ENCODE results near the gene FGF2.
"Not testable (repeated sequence)": the region's sequence is repeated elsewhere in the genome, so short reads cannot be mapped to it uniquely, and the experiment has no call there.

The FGF2 gene

DNA sequence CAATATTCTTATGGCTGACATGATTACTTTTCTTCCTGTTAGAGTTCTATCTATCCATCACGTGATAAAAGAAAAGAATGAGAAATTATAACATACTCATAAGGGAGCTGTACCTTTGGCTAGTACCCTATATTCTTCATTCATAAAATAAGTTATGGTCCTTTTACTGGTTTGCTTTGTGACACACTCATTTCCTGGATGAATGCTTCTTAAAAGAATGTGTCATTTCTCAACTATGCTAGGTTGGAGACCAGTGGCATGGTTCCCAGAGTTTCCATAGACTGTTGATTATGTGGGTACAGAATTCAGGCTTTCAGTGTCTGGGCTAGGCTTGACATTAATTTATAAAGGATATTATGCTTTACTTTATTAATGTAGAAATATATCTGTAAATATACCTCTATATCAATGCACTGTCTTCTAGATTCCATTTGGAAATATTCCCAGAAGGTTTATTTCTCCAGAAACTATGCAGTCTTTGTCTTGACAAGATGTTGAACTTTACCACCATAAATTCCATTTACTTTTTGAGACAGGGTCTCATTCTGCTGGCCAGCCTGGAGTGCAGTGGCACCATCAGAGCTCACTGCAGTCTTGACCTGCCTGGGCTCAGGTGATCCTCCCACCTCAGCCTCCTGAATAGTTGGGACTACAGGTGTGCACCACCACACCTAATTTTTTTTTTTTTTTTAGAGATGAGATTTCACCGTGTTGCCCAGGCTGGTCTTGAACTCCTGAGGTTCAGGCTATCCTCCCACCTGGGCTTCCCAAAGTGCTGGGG lies 71.9 kb downstream of the FGF2 start:
- no peak for DNase-seq

DNA sequence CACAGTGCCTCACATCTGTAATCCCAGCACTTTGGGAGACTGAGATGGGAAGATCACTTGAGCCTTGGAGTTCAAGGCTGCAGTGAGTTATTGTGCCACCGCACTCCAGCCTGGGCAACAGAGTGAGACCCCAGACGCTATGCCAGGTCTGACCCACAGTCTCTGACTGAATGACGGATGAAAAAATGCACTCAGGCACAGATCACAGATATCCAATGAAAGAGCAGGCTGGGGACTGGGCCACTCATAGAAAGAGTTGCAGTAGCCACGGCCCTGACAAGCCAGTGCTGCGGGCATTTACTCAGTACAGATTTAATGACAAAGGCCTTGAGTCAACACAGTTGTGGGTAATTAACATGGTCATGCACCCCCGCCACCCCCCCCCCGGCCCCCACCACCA lies 73.1 kb downstream of the FGF2 start:
- DNase-seq: no peak

DNA sequence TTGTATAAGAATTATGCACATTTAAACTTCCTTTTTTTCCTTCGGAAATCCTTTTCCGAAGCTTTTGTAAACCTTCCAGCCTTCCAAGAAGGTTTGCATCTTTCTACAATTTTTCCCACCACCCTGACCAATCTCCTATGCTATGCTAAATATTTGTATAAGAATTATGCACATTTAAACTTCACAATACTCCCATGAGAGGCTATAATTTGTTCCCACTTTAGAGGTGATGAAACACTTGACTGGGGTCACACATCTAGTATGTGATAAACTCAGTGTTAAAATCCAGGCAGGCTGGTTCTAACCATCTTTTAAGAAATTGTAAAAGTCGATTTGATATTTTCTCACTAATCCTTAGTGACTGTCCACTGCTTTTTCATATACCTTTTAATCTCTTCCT lies 73.7 kb downstream of the FGF2 start:
- no peak for DNase-seq

DNA sequence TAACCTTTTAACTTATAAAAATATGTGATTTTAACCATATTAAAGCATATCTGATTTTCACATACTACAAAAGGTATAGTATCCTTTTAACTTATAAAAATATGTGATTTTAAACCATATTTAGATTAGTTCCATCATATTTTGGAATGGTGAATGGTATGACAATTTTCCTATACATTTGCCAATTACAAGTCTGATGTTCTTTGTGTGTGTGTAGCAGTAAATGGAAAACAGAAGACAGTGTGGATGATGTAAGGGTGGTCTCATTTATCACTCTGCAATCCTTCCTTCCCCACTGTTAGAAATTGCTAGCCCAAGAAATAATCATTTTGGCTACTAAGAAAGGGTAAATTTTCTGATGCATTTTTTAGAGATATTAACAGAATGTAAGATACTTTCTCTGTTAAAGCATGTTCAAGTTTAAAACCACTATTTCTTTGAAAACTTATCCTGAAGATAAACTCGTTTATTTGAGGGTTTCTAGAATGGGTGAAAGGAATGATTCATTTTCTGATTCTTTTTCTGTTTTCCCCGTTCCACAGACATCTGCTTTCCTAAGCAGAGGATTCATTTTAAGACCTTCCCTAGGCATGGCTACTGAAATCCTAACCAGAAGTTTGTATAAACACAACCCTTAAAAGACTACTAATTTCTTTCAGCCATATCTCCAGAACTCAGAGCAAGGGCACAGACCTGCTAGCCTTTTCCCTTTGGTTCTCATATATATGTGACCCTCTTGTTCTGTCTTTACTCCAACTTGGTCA lies 74.8 kb downstream of the FGF2 start:
- no peak for DNase-seq

DNA sequence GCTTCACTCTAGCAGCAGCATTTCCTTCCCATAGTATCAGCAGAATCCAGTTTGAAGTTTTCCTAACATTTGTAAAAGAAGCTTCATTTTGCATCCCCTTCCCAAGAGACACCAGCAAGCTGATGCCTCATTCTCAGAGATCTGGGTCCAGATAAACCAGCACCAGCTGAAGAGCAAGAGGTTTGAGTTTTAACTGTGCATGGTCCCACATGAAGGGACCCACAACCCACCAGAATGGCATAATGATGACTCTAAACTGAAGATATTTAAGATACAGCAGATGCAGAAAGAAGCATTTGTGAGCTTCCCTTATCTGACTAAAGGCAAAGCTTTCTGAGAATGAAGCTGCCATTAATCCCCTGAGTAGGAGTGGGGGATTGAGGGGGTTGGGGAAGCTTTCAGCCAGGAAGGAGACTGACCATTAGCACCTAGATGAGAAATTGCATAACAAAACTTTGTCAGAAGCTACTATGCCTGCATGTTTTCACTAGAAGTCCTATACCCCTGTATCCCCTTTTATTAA lies 77.2 kb downstream of the FGF2 start:
- no peak for DNase-seq

DNA sequence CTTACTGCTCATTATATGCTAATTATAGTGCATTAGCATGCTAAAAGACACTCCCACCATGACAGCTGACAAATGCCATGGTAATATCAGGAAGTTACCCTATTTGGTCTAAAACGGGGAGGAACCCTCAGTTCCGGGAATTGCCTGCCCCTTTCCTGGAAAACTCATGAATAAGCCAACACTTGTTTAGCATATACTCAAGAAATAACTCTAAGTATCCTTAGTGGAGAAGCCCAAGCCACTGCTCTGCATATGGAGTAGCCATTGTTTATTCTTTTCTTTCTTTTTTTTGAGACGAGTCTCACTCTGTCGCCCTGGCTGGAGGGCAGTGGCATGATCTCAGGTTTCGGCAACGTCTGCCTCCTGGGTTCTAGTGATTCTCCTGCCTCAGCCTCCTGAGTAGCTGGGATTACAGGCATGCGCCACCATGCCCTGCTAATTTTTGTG lies 80.3 kb downstream of the FGF2 start:
- DNase-seq: no peak

DNA sequence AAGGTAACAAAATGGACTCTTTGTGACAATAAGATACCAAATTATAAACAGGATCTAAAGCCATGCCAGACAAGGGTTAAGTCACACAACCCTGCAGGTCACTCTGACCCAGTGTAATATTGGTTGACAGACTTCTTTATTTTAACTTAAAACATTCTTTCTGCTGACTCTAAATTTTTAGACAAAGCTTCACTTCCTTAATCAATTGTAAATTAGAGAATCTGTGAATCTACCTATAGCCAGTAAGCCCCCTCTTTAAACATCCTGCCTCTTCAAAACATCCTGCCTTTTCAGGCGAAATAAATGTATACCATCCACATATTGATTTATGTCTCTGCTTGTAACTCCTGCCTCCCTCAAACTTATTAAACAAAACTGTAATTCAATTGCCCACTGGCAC lies 81.6 kb downstream of the FGF2 start:
- DNase-seq: no peak

DNA sequence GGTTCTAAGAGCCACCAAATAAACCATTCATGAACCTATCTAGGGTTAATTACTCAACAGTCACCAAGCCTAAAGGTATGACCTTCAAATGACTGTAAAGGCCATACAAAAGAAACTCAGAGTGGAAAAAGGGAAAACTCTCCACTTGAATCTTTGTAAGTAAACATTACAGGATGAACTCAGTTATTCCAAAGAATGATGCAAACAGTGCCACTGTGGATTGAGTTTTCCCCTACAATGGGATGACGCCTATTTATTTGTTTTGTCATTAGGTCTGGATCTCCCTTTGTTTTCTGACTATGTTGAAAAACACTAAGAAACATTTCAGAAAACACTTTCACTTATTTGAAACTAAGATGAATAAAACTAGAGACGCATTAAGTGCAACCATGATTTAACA lies 83.1 kb downstream of the FGF2 start:
- no peak for DNase-seq

DNA sequence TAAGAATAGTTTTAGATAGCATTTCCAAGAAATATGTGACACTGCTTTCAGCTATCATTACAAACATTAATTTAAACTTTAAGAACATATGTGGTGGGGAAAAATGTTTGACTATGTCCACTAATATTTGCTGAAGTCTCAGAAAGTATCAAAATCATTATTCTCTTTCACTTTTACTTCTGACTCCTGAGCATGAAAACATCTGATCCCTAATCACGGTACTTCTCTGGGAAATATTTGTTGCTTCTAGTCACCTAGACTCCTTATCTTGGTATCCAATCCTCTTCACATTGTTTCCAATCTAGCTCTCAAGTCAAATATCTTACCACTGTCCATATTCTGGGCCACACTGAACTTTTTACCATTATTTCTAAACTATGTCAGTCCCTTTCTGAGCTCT lies 85.0 kb downstream of the FGF2 start:
- DNase-seq: no peak

DNA sequence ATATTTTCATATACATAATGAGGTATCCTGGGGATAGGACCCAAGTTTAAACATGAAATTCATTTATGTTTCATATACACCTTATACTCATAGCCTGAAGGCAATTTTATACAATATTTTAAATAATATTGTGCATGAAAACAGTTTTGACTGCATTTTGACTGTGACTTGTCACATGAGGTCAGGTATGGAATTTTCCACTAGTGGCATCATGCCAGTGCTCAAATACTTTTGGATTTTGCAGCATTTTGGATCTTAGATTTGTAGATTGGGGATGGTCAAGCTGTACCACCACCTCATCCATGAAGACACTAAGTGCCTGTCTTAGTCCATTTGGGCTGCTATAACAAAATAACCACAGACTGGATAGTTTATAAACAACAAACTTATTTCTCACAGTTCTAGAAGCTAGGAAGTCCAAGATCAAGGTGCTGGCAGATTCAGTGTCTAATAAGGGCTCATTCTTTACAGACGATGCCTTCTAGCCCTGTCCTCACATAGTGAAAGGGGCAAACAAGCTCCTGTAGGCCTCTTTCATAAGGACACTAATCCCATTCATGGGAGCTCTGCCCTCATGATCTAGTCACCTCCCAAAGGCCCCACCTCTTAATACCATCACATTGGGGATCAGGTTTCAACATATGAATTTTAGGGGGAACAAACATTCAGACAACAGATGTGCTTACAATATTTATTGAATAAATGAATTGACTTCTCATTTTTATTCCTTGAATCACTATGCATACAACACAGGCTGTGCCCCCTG lies 86.4 kb downstream of the FGF2 start:
- no peak for DNase-seq

DNA sequence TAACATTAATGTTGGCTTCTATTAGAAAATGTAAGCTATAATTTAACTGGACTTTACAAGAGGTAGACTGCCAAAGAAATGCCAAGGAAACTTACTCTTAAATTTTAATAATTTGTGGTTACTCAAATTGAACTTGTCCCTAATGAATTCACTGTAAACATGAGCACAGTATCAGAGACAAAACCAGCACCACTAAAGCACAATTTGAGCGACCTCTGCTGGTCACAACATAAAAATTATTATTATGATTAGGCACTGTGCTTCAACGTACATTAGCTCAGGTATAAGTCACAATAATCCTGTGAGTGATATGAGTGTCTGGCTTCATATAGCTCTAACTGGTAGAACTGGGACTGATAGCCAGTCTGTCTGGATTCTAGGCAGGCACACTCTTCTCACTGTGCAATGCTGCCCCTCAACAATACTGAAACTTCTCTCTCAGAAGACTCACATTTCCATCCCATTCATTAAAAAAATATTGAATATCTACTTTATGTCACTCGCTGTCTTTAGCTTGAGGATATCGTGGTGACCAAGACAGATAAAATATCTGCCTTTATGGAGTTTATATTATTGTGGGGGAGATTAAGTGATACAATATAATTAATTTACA lies 87.8 kb downstream of the FGF2 start:
- peak; percentile 7 to 27 for DNase-seq

DNA sequence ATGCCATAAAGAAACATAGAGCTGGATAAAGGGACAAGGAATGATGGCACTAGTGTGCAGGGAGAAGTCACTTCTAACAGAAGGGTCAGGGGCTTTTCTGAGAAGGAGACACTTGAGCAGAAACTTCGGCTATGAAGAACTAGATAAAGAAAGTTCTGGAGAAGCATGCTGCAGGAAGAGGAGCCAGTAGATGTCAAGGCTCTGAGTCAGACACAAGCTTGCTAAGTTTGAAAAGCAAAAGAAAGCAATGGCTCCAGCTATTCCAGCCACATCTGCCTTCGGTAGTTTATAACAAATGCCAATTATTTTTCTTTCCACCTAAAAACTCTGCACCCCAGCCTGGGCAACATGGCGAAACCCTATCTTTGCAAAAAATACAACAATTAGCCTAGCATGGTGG lies 88.3 kb downstream of the FGF2 start:
- no peak for DNase-seq

DNA sequence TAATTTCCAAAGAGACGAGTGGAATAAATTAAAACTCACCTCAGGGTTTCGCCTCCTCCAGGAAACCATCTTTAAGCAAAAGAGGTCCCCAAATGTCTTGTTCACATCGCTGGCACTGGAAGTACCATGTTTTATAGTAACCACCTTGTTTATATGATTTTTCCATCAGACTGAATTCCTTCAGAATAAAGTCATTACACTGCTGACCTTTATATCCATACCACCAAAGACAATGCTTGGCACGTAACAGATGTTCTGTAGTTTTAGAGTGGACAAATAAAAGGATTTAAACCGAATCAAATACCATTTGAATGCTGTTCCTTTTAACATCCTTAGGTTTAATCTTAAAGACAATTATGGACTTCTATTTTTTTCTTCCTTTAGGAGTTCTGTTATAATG lies 91.1 kb downstream of the FGF2 start:
- DNase-seq: no peak

DNA sequence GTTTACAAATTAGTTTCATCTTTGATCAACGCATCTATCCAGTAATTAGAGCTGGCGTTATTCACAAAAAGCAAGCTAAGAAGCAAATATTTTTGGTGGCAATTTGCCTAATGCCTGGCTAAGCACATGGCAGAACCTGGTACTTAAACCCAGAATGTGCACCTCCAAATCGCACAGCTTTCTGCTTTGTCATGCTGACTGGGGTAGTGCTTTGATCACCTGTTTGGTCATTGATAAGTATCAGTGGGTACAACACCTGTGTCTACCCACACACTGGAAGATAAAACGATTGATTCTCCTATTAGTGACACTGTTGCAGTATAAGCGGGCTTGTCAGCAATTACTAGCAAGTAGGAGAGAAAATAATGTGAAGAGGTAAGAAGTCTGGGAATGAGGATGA lies 93.8 kb downstream of the FGF2 start:
- no peak for DNase-seq

DNA sequence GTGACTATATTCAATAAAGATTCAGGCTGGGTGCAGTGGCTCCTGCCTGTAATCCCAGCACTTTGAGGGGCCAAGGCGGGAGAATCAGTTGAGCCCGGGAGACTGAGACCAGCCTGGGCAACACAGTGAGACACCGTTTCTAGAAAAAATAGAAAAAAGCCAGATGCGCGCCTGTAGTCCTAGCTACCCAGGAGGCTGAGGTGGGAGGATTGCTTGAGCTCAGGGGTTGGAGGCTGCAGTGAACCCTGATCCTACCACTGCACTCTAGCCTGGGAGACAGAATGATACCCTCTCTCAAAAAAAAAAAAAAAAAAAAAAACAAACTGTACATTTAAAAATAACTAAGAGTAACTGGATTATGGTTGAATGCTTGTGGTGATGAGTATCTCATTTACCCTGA lies 94.7 kb downstream of the FGF2 start:
- DNase-seq: no peak

DNA sequence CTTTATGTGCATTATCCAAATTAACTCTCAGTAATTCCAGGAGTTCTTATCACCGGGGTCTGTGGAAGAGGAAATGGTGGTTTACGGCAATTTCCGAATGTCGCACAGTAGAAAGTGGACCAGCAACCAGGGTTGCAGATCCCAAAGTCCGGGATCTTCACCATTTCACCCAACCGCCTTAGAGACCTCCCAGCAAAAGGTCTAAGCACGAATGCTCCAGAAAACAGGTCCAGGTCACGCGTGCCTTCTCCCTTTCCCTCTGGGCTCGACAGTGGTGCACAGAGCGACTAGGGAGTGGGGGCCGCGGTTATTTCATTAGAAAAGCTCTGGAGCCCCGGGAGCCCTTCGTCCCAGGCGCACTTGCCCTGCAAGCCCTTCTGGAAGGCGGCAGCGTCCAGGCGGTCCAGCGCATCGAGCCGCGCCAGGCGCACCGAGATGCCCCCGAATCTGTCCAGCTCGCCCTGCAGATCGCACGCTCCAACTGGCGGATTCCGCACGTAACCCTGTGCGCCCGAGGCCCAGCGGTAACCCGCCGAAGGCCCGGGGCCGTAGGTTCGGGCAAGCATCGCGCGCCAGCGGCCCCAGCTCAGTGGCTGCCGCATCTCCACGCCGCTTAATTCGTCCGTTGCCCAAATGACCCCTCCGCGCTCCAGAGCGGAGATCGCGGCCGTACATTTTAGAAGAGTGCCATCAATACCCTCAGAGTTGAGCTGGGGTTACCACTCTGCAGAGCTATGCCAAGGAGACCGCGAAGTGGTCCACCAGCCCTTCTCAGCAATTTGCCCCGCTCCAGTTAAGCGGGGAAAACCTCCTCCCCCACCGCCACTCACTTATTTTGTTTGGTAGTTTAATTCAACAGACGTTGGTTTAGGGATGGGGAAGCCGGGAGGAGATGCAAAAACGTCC lies 95.6 kb downstream of the FGF2 start, which contains the start of gene NUDT6:
NUDT6 (minus strand) TSS at position 627 of the 906 bp plus-strand sequence; CDS start at position 602, 25 bp downstream.
- peak; percentile 35 to 63 for DNase-seq

DNA sequence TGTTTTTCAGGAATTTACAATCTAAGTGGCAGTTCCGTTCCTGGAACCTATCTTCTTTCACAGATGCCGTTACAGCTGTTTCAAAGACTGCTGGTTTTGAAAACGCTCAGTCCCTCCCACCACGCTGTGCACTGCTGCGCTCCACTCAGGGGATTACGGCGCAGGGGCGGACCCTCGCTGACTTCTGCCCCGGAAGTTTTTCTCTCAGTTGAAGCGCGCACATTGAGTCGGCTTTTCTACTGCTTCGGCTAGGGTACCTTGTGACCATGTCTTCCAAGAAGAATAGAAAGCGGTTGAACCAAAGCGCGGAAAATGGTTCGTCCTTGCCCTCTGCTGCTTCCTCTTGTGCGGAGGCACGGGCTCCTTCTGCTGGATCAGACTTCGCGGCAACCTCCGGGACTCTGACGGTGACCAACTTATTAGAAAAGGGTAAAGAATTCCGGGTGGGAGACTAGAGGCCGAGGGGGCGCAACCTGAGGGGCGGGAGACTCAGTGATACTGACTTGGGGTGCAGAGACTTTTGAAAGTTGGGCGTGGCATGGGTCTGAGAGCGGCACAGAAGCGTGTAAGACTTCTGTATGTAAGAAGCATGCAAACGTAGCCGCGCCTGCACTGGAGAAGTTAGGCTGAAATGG lies 96.4 kb downstream of the FGF2 start:
- peak; percentile 55 to 82 for DNase-seq

DNA sequence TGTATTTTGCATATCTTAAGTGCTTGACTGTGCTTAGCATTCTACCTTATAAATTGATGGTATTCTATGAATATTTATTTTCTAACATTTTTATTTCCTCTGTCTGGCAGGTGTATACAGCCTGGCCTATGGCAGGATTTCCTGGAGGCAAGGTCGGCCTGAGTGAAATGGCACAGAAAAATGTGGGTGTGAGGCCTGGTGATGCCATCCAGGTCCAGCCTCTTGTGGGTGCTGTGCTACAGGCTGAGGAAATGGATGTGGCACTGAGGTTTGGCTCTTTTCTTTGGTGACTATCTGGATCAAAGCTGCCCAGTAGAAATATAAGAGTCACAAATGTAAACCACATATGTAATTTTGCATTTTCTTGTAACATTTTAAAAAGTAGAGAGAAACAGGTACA lies 102.3 kb downstream of the FGF2 start:
- no peak for DNase-seq

DNA sequence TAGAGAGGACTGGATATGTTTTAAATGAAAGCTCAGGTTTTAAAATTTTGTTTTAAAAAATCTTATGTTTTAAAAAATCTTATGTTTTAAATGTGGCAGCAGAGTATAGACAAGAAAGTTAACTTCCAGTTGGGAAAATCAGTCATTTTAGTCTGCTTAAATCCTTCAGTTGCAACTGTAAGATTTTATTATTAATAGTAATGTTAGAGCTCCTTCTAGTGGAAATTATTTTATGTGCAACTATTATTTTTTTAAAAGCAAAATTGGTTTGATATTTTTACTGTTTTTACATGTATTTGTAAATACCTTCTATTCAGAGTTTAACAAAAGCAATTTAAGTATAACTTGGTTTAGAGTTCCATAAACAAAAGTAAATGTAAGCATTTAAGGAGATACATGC lies 104.2 kb downstream of the FGF2 start:
- no peak for DNase-seq

DNA sequence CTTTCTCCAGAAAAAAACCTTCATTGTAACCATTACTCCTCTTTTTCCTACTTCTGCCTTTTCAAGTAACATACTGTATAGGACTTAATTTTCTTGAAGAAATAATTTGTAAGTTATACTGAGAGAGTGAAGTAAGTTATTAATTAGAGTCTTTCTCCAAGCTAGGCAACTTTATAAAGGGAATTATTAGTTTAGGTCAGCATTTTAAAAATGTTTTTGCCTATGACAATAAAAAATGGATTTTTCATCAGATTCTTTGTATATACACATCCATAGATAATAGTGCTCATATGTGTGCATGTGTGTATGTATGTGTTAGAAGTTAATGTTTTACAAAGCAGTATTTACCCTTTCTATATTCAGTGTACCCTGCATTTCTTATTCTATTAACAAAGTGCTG lies 106.1 kb downstream of the FGF2 start:
- no peak for DNase-seq

DNA sequence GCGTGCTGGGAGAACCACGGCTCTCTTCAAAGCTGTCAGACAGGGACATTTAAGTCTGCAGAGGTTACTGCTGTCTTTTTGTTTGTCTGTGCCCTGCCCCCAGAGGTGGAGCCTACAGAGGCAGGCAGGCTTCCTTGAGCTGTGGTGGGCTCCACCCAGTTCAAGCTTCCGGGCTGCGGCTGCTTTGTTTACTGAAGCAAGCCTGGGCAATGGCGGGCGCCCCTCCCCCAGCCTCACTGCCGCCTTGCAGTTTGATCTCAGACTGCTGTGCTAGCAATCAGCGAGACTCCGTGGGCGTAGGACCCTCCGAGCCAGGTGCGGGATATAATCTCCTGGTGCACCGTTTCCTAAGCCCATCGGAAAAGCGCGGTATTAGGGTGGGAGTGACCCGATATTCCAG lies 118.5 kb downstream of the FGF2 start:
- not testable (repeated sequence) for DNase-seq
